DMS153 (cell line): ENCODE data around the gene TM2D3.

Experiments used
- DNase-seq: peaks from one replicate; lab custom pipeline; 2025; lab: John Stamatoyannopoulos, UW

Gene TM2D3

DNA sequence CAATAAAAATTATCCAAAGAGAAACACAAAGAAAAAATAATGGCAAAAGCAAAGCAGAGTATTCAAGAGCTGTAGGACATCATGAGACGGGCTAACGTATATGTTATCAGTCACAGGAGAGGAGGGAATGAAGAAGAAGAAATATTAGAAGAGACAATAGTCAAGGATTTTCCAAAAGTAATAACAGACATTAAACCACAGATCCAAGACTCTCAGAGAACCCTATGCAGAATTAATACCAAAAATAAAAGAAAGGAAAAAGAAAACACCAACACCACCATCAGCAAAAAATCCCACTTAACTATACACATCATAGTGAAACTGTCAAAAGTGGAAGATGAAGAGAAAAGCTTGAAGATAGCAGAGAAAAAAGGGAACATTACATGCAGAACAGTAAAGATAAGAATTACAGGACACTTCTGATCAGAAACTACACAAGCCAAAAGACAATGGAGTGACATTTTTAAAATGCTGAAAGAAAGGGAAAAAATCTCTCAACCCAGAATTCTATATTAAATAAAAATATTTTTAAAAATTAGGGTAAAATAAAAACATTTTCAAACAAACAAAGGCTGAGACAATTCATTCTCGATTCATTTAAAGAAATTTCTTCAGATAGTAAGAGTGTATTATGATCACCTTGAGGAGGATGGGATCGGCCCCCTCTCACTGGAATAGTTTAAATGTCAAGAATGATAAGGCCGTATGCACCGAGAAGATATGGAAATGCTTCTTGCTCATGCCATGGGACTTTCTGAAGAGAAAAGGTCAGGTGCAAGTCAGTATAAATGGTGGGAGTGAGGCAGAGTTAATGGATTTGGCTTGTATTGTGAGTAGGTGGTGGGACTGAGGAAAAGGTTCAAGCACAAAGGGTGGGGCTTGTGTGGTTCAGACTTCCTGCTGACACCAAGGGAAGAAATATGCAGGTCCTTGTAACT lies 28.5 kb downstream of the TM2D3 start:
- DNase-seq, result no peak

DNA sequence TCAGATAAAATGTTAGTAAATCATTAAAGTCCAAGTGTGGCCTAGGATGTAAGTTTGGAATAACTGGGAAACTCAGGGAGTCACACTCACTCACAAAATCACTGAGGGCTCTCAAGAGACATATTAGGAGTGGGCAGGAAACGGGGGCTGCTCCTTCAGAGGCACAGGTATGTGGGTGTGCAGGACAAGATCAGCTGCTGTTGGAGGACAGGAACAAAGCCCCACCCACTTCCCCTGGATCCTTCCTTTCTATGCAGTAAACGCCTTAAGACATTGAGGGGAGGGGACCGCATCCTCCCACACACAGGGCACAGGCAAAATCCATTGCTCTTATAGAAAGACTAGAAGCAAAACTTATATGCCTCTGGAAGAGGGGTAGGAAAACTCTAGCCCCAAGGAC lies 30.2 kb downstream of the TM2D3 start:
- no peak for DNase-seq

DNA sequence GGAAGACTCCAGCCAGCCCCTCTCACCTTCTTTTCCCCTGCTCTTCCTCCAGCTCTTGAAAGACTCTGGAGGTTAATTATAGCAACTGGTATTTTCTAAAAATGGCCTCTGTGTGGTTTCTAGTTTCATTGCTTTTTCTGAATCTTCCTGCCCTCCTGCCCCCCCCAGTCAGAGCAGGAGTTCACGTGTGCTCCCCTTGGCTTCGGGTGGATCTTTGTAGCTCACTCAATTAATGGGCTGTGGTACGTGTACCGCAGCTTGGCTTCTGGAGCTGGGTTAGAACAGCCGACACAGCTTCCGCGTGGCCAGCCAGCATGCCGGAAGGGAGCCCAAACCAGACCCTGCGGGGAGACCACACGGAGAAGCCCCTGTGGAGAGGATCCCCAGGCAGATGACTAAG lies 31.5 kb downstream of the TM2D3 start:
- DNase-seq, result no peak

DNA sequence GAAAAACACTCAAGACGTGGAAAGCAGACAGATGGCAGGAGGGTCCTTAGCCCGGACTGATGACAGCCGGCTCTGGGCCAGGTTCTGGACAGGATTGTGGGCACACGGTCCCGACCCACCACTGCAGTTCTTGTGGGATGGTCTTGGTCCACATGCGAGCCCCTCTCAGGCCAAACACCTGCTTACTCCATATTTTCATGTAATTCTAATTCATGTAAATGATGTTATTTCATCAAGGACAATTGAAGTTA lies 32.6 kb downstream of the TM2D3 start:
- DNase-seq, result no peak

GRCh38 chr15:101618851-101619614 lies 33.1 kb downstream of the TM2D3 start:
- no peak for DNase-seq

DNA sequence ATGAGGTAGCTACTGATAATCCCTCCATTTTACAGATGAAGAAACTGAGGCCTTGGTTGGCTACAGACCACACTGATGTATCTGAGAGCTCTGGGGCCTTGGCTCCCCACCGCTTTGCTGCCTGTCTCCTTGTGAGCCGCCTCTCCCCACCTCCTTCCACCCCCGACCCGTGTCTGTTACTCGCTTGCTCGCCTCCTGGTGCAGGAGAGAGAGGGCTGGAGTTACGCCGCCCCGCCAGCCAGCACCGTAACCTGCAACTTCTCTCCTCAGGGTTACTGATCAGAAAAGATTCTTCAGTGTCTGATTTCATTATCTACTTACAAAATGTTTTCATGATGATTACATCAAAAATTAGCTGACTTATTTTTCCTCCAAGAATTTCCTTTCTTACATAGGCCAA lies 34.1 kb downstream of the TM2D3 start:
- DNase-seq, result no peak

DNA sequence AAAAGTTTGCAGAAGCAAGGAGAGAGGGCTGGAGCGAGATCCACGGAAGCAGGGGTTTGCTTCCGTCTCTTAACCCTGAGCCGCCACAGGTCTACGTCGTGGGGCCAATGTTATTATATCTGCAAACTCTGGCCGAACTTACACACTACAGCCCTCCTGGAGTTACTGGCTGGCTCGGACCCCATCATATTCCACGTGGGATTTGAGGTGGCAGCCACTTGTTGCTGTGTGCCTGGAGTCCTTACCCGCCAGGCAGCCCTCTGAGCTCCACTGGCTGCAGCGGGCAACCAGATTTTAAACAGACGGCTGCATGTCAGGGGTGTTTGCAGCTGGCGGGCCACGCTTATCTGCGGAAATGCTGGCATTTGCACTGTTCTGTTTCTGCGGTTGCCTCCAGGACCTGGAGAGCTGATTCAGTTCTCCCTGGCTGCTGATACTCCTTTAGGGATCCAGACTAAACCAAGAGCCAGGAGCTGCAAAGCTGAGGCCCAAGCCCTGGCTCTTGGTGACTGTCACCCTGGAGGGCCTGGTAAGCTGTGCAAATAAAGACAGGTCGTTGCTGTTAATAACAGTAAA lies 34.7 kb downstream of the TM2D3 start:
- DNase-seq, result no peak

GRCh38 chr15:101615986-101616848 lies 36.0 kb downstream of the TM2D3 start:
- no peak for DNase-seq

- DNase-seq, result no peak
These were observed 36.7 kb downstream of the TM2D3 start for GRCh38 chr15:101615414-101615985.

DNA sequence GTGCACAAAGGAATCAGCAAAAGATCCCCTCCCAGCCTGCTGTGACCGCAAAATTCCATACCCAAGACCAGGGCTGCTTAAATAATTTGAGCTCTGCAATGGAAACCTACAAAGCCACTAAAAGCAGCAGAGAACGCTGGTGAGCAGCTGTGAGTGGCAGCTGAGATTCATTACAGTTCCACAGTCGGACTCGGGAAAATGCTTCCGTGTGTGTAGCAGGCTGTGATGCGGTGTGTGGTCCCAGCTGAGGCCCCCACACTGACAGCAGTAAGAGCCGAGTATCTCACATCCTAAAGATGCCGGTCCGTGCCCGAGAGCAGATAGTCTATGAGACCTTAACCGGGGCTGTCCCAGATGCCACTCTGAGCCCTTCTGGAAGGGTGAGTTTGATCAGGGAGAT lies 37.4 kb downstream of the TM2D3 start:
- DNase-seq, result no peak

- no peak for DNase-seq
These were observed 38.1 kb downstream of the TM2D3 start for GRCh38 chr15:101614001-101614585.

GRCh38 chr15:101613130-101614000 lies 38.8 kb downstream of the TM2D3 start:
- DNase-seq, result peak; percentile 25

DNA sequence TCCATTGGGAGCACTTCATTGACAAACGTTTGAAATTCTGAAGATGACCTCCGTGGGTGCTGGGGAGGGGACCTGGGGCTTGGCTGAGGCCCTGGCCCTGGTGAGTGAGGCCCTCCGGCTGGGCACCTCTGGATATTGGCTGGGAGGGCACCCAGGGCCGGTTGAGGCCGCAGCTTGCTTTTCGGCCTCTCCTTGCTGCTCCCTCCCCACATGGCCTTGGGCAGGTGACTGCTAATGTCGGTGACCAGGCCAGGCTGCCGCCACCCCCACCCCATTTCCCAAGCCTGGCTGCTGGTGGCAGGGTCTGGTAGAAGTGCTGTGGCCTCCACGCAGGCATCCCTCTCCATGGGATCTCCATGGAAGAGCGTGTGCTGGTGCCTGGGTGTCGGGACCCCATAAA lies 39.5 kb downstream of the TM2D3 start:
- no peak for DNase-seq

GRCh38 chr15:101611580-101612299 lies 40.4 kb downstream of the TM2D3 start:
- DNase-seq, result no peak

DNA sequence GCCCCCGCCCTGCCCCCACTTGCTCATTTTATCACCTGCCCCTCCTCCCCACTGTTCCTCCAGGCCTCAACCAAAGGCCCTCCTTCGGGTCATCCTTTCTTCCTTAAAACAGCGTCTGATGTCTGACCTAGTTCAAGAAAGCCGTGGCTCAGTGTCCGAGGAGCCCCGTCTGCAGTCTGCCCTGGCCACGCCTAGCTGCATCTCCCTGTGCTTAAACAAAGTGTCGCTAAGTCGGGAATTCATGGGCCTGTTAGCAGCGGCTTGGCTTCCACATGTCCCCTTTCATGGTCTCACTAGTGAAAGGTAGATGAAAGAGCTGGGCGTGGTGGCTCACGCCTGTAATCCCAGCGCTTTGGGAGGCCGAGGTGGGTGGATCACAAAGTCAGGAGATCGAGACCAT lies 41.2 kb downstream of the TM2D3 start:
- no peak for DNase-seq

DNA sequence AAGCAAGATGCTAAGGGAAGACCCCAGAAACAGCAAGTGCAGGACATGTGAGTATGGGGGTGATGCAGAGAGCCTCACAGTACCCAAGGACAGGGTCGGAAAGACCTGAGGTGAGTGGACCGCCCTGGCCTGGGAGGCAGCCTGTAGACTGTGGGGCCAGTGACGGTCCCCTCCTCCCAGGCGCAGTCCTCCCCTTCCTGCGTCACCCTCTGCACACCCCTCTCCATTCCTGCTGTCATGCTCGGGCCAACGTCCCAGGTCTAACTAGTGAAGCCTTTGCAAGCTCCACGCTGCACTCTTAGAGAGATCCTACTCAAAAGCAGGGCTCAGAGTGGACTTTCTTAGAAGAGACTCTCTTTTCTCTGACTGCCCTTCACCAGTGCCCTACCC lies 41.6 kb downstream of the TM2D3 start:
- DNase-seq, result no peak

GRCh38 chr15:101609742-101610610 lies 42.2 kb downstream of the TM2D3 start:
- DNase-seq, result no peak

- no peak for DNase-seq
These were observed 44.0 kb downstream of the TM2D3 start for GRCh38 chr15:101608201-101608600.

DNA sequence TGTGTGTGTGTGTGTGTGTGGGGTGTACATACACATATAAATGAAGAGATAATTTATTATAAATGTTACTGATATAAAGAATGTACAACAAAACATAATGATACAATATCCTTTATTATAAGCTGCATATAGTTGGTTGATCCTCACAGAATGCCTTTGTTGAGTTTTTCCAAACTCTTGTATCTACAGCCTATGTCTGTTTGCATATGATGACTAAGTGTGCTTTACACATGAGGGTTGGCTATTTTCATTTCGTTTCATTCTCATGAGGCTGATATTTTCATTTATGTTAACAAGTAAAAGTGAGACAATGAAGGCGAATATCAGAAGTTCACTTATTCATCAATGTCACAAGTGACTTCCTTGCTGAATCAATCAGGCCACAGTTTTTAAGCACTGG lies 45.1 kb downstream of the TM2D3 start:
- no peak for DNase-seq
